CD4-positive, alpha-beta T cell treated with Interleukin-21 for 1 hour (primary cell): ENCODE results near the gene EMCN.
"Not testable (repeated sequence)": the region's sequence is repeated elsewhere in the genome, so short reads cannot be mapped to it uniquely, and the experiment has no call there.

Experiments
- DNase-seq: peaks from one replicate; pipeline ENCODE4 v3.0.0-alpha.2; 2020

The EMCN gene

DNA sequence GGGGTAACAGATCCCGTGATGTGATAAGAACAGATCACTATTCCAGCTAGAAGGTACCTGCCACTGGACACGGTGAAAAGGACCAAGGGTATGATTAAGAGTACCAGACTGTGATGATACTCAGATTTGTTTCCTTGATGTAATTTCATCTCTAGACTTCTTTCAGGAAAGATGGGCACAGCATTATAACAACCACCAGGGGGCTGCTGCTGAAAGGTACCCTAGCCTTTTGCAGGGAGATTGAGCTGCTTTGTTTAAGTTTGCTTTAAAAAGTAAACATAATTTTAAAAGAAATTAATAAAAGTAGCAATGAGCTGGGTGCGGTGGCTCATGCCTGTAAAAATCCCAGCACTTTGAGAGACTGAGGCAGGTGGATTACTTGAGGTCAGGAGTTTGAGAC, 145.4 kb downstream of the EMCN start:
- DNase-seq, result no peak

DNA sequence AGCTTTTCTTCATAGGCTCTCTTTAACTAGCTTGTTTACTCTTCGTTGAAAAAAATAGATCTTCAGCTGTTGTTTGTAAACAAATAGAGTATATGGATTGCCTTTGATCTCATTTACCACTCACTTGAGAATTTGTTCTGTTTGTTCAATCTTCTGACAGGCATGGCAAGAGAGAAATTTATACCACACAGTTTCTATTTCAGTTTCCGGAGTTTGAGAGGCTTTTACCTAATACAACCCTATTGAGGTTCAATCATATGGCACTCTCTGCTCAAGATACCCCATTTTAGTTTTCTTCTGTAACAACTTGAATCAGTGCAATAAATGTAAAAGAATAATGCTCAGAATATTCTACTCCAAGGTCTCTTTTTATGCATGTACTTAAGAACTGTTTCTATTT, 148.0 kb downstream of the EMCN start:
- DNase-seq, result no peak

DNA sequence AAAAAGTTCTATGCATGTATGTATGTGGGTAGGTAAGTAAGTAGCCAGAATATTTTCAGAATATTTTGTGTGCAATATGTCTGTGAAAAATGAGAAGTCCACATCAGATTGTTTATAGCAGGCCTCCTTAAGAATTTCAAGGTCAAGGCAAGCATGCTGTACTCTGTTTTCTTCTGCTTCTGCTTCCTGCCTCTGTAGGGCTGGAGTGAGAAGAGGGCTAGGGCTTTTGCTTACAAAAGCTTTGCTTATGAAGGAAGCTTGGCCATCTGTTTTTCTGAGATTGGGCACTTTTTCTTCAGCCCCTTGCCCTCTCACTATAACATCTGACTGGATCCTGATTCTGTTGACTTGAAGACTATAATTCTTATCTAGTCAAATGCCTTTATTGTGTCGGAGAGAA, 150.4 kb downstream of the EMCN start:
- DNase-seq, result no peak

DNA sequence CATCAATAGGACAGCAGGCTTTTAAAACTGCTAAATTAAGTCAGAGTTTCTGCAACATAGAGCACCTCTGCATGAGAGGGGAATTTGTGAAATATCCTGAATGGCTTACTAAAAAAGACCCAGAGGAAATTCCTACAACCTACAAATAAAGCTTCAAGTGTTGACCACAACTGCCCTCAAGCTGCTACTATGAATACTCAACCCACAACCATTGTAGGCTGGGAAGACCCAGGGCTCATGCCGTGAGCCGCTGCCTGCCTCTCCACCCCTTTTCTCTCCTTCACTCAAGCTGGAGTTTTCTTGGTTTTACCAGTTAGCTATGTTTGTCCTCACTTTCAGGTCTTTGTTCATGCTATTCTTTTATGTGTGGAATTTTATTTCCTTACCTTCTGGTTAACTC, 151.6 kb downstream of the EMCN start:
- DNase-seq, result no peak

DNA sequence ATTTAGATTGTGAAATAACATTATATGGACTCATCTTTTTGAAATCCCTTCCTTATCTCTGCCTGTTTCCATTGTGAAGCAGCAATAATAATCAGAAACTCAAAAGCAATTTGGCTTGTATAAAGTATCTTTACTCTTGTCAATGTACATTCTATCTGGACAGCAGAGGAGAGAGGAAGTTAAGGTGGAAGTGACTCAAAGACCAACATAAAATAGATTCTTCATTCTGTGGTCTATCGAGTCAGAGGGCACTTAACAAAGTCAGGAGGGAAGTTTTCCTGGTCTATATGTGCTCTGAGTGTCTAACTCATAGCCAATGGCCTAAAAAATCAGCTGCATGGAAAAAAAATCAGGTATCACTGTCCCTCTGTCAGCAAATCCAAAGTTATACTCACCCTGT, 155.5 kb downstream of the EMCN start:
- no peak for DNase-seq

DNA sequence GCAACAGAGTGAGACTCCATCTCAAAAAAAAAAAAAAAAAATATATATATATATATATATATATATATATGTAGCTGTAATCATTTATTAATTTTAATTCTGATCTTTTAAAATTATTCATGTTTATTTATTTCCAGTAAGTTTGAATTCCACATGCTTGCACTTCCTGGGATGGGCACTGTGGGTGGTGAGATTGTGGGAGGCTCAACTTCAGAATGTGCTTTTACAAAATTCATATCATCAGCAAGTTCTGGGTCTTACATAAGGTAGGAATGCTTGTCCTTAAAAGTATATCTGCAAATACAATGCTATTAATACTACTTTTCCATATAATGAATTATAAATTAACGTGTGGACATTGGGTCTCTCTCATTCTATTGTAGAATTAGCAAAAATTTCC, 156.5 kb downstream of the EMCN start:
- no peak for DNase-seq

DNA sequence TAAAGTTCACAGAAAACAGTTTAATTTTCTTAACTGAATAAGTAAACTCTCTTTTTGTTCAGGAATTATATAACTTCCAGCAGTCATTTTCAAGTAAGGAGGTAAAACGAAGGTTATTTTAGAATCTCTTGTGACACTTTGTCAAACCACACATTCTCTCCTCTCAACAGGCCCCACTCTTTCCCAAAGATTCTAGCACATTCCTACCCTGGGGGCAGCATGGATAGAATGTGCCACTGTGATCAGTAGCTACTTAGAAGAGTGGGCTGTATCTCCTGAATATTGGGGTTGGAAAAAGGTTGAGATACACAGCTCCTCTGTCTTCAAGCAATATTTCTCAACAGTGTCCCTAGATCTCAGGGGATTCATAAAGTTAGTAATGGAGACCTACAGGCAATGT, 157.6 kb downstream of the EMCN start:
- DNase-seq, result no peak

DNA sequence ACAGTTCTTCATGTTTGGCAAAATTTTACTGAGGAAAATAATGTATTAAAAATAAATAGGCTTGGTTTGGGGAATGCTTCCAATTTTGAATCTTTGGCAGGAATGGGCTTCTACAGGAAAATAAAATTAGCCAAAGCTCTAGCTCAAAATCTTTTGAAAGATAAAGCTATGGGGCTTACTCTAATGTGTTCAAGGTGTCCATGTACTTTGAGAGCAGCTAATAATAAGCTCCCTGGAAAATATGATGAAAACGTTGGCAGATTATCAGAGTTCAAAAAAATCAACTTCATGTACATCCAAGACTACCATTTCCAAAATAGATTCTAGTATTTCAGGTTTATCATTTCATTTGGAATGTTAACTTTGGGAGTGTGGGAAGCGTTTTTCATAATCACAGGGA, 158.4 kb downstream of the EMCN start:
- DNase-seq, result no peak

DNA sequence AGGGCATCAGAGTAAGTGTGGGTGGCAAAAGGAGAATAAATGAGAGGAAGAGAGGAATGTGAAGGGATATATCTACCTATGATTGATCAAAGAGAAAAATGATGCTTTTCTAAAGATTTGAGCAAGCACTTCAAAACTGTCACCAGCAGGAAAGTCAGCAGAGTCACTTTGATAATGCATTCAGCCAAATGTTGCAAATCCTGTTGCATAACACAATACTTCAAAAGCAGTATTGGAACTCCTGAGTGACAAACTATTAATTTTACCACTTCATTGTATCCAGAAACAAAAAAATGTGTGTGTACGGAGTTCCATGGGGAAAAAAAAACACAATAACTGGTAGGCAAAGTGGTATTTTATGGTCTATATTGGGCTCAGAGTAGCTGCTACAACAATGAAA, 160.3 kb downstream of the EMCN start:
- DNase-seq, result no peak

DNA sequence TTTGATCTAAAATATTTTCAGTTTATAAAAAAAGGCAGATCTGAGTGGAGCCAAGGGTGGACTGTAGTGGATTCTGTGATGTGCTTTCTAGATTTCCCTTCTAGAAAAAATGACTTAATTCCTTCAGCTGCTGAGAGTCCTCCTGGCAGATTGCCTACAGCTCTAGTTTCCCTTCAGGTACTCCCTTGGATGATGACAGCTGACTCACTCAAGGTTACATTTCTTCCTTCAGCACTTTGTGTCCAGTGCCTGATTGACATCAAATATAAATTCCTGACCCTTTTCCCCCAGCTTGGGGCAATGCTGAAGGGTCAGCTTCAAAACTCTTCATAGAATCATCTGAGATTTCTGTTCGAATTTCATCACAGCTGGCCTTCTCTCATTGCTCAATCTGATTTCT, 161.7 kb downstream of the EMCN start:
- DNase-seq, result no peak

DNA sequence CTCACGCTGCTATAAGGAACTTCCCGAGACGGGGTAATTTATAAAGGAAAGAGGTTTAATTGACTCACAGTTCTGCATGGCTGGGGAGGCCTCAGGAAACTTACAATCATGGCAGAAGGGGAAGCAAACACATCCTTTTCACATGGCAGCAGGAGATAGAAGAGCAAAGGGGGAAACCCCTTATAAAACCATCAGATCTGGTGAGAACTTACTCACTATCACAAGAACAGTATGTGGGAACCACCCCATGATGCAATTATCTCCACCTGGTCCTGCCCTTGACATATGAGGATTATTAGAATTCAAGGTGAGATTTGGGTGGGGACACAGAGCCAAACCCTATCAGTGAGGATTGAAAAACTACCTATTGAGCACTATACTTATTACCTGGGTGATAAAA, 165.5 kb downstream of the EMCN start:
- not testable (repeated sequence) for DNase-seq

DNA sequence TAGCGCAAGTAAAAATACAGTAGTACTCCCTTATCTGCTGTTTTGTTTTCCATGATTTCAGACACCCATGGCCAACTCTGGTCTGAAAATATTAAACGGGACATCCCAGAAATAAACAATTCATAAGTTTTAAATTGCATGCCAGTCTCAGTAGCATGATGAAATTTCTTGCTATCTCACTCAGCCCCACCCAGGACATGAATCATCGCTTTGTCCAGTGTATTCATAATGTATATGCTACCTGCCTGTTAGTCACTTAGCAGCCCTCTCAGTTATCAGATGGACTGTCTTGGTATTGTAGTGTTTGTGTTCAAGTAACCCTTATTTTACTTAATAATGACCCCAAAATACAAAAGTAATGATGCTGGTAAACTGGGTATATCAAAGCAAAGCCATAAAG, 169.3 kb downstream of the EMCN start:
- DNase-seq, result no peak

DNA sequence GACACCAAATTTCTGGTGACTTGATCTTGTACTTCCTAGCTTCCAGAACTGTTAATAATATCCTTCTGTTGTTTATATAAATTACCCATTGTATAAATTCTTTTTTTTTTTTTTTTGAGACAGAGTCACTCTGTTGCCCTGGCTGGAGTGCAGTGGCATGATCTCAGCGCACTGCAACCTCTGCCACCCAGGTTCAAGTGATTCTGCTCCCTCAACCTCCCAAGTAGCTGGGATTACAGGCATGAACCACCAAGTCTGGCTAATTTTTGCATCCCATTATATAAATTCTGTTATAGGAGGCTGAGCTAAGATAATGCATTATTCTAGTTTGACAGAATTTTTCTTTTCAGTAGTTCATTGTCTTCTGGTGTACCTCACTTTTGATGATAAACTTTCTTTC, 170.6 kb downstream of the EMCN start:
- DNase-seq, result no peak

DNA sequence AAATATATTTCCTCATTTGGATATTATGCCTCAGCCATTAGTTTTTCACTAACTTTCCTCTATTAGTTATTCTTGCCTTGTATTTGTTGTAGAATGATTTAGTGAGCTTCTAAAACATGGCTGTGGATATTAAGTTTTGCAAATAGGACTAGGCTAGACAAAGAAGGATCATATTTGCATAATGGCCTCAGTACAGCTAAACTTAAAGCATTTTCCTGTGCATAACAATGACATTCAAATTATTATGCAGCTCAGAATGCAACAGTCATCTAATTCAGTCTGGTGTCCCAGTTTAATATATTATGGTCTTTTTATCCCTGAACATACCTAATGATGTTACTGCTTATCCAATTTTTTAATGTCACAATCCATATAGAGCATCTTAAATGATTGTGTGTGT, 172.2 kb downstream of the EMCN start:
- no peak for DNase-seq
